ENCODE data around the gene CDH4.

DNA sequence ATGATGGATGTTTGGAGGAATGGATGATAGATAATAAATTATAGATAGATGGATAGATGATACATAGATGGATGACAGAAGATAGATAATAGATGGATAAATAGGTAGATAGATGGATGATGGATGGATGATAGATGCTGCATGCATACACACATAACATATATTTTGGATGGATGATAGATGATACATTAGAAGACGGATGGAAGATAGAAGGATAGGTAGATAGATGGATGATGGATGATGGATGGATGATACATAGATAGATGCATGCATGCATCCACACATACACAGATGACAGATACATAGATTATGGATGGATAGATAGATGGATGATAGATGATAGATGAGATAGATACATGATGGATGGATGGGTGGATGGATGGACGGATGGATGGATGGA lies 425.9 kb downstream of the CDH4 start:
- TF ChIP-seq, protein P1, sequence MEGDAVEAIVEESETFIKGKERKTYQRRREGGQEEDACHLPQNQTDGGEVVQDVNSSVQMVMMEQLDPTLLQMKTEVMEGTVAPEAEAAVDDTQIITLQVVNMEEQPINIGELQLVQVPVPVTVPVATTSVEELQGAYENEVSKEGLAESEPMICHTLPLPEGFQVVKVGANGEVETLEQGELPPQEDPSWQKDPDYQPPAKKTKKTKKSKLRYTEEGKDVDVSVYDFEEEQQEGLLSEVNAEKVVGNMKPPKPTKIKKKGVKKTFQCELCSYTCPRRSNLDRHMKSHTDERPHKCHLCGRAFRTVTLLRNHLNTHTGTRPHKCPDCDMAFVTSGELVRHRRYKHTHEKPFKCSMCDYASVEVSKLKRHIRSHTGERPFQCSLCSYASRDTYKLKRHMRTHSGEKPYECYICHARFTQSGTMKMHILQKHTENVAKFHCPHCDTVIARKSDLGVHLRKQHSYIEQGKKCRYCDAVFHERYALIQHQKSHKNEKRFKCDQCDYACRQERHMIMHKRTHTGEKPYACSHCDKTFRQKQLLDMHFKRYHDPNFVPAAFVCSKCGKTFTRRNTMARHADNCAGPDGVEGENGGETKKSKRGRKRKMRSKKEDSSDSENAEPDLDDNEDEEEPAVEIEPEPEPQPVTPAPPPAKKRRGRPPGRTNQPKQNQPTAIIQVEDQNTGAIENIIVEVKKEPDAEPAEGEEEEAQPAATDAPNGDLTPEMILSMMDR (IDR thresholded peaks at IDR 0.05; ENCODE audit: insufficient read depth, low read depth, low read length): no peak
- no peak for TF ChIP-seq EZH2 (IDR thresholded peaks at IDR 0.05; ENCODE audit: insufficient read depth, low read length)

Measured in astrocyte (in vitro differentiated cells and primary cell).